Measurements from ENCODE around the gene BNC2.

Gene BNC2

GRCh38 chr9:16815079-16815478 lies 55.4 kb downstream of the BNC2 start:
- DNase-seq, result no peak

- no peak for DNase-seq
Observed at GRCh38 chr9:16813838-16814237, 56.6 kb downstream of the BNC2 start.

GRCh38 chr9:16811987-16812685 lies 58.3 kb downstream of the BNC2 start:
- DNase-seq, result no peak

GRCh38 chr9:16809912-16810610 lies 60.4 kb downstream of the BNC2 start:
- no peak for DNase-seq

- no peak for DNase-seq
Observed at GRCh38 chr9:16806674-16807073, 63.8 kb downstream of the BNC2 start.

GRCh38 chr9:16803648-16804047 lies 66.8 kb downstream of the BNC2 start:
- no peak for DNase-seq

- DNase-seq, result no peak
Observed at GRCh38 chr9:16801871-16802466, 68.5 kb downstream of the BNC2 start.

GRCh38 chr9:16796304-16796825 lies 74.1 kb downstream of the BNC2 start:
- no peak for DNase-seq

GRCh38 chr9:16794871-16795639 lies 75.4 kb downstream of the BNC2 start:
- DNase-seq, result no peak

GRCh38 chr9:16794103-16794502 lies 76.4 kb downstream of the BNC2 start:
- DNase-seq, result no peak

GRCh38 chr9:16787724-16788123 lies 82.7 kb downstream of the BNC2 start:
- no peak for DNase-seq

GRCh38 chr9:16784002-16784401 lies 86.5 kb downstream of the BNC2 start:
- DNase-seq, result no peak

- DNase-seq, result no peak
Observed at GRCh38 chr9:16782490-16782889, 88.0 kb downstream of the BNC2 start.

GRCh38 chr9:16775330-16775729 lies 95.1 kb downstream of the BNC2 start:
- DNase-seq, result no peak

- no peak for DNase-seq
Observed at GRCh38 chr9:16773617-16774016, 96.9 kb downstream of the BNC2 start.

GRCh38 chr9:16773116-16773515 lies 97.4 kb downstream of the BNC2 start:
- DNase-seq, result no peak

GRCh38 chr9:16771356-16771755 lies 99.1 kb downstream of the BNC2 start:
- DNase-seq, result no peak

GRCh38 chr9:16769291-16769690 lies 101.2 kb downstream of the BNC2 start:
- DNase-seq, result no peak

GRCh38 chr9:16768816-16769215 lies 101.7 kb downstream of the BNC2 start:
- no peak for DNase-seq

- DNase-seq, result no peak
Observed at GRCh38 chr9:16767366-16767765, 103.1 kb downstream of the BNC2 start.

- DNase-seq, result no peak
Observed at GRCh38 chr9:16763946-16764345, 106.5 kb downstream of the BNC2 start.

- DNase-seq, result no peak
Observed at GRCh38 chr9:16755467-16756160, 114.9 kb downstream of the BNC2 start.

- DNase-seq, result no peak
Observed at GRCh38 chr9:16754662-16755061, 115.8 kb downstream of the BNC2 start.
